Activated naive CD4-positive, alpha-beta T cell treated with Interleukin-2 at 50 U/mL for 16 hours (primary cell): ENCODE measurements around the gene KCNH1.
"Not testable (repeated sequence)": the region's sequence is repeated elsewhere in the genome, so short reads cannot be mapped to it uniquely, and the experiment has no call there.

ENCODE experiments used
- DNase-seq: peaks from one replicate; pipeline ENCODE4 v3.0.0-alpha.2; 2020

KCNH1 gene

GRCh38 chr1:211007830-211008229 lies 126.1 kb downstream of the KCNH1 start:
- DNase-seq: no peak

DNA sequence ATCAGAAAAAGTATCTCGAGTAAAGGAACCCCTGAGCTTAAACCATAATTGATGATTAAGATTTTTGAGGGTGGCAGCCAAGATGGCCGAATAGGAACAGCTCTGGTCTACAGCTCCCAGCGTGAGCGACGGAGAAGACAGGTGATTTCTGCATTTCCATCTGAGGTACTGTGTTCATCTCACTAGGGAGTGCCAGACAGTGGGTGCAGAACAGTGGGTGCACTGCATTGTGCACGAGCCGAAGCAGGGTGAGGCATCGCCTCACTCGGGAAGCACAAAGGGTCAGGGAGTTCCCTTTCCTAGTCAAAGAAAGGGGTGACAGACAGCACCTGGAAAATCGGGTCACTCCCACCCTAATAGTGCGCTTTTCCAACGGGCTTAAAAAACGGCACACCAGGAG lies 138.0 kb downstream of the KCNH1 start:
- DNase-seq: not testable (repeated sequence)

- no peak for DNase-seq
Measured at GRCh38 chr1:210992837-210993236, 141.1 kb downstream of the KCNH1 start.

GRCh38 chr1:210989905-210990304 lies 144.0 kb downstream of the KCNH1 start:
- no peak for DNase-seq

- DNase-seq: no peak
Measured at GRCh38 chr1:210981490-210981889, 152.5 kb downstream of the KCNH1 start.

DNA sequence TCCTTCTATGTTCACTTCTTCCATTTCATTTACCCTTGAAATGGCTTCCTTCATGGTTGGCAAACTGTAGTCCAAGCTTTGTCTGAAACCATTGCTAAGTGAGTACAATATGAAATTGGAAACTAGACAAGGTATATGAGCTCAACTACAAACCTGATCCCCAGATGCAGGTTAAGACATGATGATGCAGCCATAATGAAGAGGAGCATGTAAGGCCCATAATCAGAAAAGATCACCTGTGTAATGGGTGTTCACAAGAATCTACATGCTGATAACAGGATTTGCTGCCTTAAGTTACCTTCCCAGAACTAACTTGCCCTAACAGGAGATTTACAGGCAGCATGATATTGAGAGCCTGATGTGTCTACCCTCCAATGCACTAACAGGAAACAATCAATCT lies 153.9 kb downstream of the KCNH1 start:
- DNase-seq: no peak

DNA sequence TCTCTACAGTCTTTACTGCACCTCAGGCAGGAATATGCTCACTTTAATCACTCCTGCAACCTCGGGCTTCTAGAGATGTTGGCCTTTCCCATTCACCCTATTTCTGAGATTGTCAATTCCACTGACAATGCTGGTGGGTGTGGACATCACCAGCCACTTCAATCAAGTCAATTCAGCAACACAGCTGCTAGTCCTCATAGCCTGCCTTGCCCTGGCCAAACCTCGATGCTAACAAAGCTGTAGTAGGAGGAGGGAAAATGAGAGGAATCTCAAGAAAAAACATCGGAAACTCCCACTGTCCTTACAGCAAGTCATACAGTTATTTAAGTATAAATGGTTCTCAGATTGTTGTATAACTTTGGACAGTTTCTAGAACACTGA lies 155.0 kb downstream of the KCNH1 start:
- no peak for DNase-seq

GRCh38 chr1:210978316-210978973 lies 155.5 kb downstream of the KCNH1 start:
- DNase-seq: no peak

- no peak for DNase-seq
Measured at GRCh38 chr1:210951279-210951678, 182.7 kb downstream of the KCNH1 start.

DNA sequence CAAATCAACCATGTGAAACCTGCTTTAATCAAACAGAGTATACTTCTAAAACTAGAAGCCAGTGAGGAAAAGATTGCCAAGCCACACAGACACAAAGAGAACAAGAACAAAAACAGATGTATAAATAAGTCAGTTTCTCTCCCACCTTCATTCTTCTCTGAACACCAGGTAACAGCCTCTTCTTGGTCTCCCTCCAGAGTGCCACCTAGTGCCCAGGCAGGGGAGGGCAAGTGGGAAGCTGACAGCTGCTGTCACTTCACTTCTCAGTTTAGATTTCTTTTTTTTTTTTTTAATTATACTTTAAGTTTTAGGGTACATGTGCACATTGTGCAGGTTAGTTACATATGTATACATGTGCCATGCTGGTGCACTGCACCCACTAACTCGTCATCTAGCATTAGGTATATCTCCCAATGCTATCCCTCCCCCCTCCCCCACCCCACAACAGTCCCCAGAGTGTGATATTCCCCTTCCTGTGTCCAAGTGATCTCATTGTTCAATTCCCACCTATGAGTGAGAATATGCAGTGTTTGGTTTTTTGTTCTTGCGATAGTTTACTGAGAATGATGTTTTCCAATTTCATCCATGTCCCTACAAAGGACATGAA lies 183.9 kb downstream of the KCNH1 start:
- DNase-seq: peak; percentile 64

GRCh38 chr1:210949489-210949888 lies 184.5 kb downstream of the KCNH1 start:
- no peak for DNase-seq

DNA sequence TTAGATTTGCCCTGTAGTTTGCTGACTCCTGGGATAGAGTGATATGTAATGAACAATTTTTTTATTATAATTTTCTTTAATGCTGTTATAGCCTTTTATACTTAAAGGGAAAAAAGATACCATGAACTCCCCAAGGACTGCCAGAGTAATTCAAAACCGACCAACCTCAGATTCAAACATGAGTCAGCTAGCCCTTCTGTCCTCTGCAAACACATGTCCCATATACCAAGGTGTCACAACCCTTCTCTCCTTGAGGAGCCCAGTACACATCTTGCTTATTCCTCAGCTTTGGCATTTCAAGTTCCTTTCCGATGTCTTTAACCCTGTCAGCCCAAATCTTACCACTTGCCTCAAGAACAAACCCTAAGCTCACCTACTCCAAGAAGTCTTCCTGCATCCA lies 184.9 kb downstream of the KCNH1 start:
- no peak for DNase-seq

GRCh38 chr1:210944252-210944651 lies 189.7 kb downstream of the KCNH1 start:
- no peak for DNase-seq

- DNase-seq: no peak
Measured at GRCh38 chr1:210942513-210942912, 191.4 kb downstream of the KCNH1 start.

GRCh38 chr1:210940081-210940617 lies 193.8 kb downstream of the KCNH1 start:
- no peak for DNase-seq

- no peak for DNase-seq
Measured at GRCh38 chr1:210938416-210938925, 195.5 kb downstream of the KCNH1 start.

GRCh38 chr1:210937846-210938245 lies 196.1 kb downstream of the KCNH1 start:
- no peak for DNase-seq

DNA sequence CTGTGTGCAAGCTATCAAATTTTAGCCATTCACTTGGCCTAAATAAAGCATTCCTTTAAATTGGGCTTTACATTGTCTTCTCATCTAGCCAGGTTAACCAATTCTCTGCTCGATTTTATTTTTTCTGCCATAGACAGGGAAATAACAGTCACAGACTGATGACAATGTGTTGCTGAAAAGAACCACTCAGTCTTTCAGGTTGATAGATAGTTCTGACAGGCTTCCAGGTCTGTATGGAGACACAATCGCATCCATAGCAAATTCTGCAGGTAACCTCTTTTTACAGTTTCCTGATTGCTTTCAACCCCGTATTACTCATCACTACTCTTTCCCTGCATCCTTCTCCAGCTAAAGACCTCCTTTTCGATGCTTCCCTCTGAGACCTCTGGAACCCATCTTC lies 198.0 kb downstream of the KCNH1 start:
- DNase-seq: no peak

- no peak for DNase-seq
Measured at GRCh38 chr1:210932104-210932503, 201.8 kb downstream of the KCNH1 start.

DNA sequence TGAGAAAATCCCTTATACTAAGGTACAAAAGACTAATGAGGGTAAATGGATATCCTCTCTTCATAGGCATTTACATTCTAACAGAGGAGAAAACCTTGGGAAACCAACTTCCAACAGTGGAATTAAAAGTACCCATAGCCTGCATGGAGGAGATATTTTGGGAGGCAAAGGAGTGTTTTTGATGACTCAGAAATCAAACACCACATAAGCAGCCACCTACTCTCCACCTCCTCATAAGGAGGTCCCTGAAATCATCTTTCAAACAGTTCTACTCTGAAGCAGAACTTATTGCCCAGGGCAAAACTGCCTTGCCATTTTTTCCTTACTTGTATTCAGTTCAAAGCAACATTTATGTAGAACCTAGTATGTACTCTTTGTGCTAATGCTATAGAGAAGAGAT lies 211.3 kb downstream of the KCNH1 start:
- DNase-seq: no peak

- DNase-seq: no peak
Measured at GRCh38 chr1:210920716-210921694, 212.9 kb downstream of the KCNH1 start.

DNA sequence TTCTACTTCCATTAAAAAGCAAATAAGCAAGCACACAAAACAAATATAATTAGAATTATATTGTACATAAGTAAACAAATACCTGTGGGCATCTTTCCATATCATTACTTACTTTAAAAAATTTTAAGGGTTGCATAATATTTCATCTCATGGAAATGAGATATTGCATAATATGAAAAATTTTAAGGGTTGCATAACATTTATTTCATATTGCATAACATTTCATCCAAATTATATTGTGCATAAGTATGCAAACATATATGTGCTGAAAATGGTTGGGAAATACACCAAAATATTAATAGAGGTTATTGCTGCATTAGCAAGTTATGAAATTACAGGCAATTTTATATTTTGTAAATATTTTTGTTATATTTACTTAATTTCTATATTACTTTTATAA lies 213.7 kb downstream of the KCNH1 start:
- DNase-seq: no peak

DNA sequence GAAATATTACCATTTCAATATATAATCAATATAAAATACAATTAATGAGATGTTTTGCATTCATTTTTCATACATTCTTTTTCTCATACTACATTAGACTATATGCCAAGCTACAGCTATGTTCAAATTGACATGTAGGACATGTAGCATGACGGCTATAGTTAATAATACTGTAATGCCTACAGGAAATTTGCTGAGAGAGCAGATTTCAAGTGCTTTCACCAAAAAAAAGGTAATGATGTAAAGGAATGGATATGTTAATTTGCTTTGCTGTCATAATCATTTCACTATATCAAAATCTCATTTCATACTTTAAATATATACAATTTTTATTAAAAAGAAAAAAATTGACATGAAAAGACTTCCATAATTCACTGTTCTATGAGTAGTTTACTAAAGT lies 215.1 kb downstream of the KCNH1 start:
- DNase-seq: no peak
